ENCODE measurements around the gene SGCE. TPM values are rescaled to one million over a fixed set of nuclear protein-coding genes. Genes with fewer than 3 reads are reported as not detected.
A peak's percentile ranks its signal among the peaks of the same experiment; 100 is the strongest.

Gene SGCE
- total RNA-seq, 1 donor from 2014 or later, result 39.8 TPM

GRCh38 chr7:94633014-94633341 lies 23.0 kb downstream of the SGCE start:
- TF ChIP-seq CTCF (conservative IDR thresholded peaks at IDR 0.05), result no peak
- Mint-ChIP-seq H3K4me3 (peak overlapping the region; percentile 31), H3K36me3 (peaks cover 7% of the 10 kb centered on the region), H3K9me3 (peaks cover 8% of the 10 kb centered on the region), H3K27me3 (no peaks in the 10 kb centered on the region), H3K27ac (peak overlapping the region; percentile 76), H3K4me1 (ENCODE audit: unreplicated experiment) (peaks cover 37% of the 10 kb centered on the region)
- DNase-seq (ENCODE audit: extremely low spot score, unreplicated experiment), result no peak

DNA sequence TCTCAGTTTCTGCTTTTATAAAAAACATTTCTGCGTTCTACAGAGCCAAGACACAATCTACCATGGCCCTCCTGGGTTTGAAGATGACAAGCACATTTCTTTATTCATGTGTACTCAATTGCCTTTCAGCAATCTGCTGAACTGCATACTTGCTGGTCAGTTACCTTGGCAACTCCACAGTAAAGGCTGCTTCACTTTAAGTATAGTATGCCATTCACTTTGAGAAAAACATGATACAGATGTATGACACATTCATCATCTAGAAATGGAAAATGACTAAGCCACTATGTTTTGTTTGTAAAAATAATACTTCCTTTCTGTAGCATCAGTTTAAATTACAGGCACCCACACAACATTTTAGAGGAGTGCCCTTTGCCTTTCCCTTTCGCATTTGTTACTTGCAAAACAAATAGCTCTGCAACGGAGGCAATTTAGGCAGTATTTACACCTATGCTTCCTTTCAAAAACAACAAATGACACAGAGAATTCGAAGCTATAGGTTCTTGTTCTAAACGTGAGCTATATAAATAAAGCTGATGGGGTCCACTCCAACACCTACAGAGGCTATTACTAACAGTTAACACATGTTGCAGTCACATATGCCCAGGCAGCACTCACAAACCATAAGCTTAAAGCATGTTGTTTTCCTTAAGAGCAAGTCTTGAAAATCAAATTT lies 23.5 kb downstream of the SGCE start:
- peak overlapping the region; percentile 31 for H3K4me3 Mint-ChIP-seq
- peaks cover 4% of the 10 kb centered on the region for H3K36me3 Mint-ChIP-seq
- peaks cover 2% of the 10 kb centered on the region for H3K9me3 Mint-ChIP-seq
- no peak for DNase-seq (ENCODE audit: extremely low spot score, unreplicated experiment)
- peak overlapping the region; percentile 76 for H3K27ac Mint-ChIP-seq
- TF ChIP-seq CTCF (conservative IDR thresholded peaks at IDR 0.05), result no peak
- H3K4me1 Mint-ChIP-seq (ENCODE audit: unreplicated experiment), result peaks cover 37% of the 10 kb centered on the region
- no peaks in the 10 kb centered on the region for H3K27me3 Mint-ChIP-seq

DNA sequence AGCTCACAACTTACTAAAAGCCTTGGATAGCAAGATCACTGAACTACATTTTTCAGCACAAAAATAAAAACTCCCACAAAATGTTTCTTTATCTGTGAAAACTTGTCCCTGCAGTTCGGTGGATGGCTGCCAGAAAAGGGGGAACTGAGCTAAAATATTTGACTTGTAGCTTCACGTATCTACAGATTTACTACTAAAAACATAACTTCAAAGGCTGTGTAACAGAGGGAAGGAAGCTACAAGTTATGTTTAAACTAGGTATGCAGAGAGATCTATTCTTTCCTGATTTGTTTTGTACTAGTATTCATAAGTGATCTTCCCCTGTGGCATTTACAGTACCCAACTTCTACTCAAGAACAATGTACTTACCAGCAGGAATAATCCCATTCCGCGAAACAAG lies 25.1 kb downstream of the SGCE start:
- no peak overlapping the region for H3K4me3 Mint-ChIP-seq
- no peak for DNase-seq (ENCODE audit: extremely low spot score, unreplicated experiment)
- H3K27me3 Mint-ChIP-seq, result no peaks in the 10 kb centered on the region
- H3K4me1 Mint-ChIP-seq (ENCODE audit: unreplicated experiment), result peaks cover 37% of the 10 kb centered on the region
- H3K9me3 Mint-ChIP-seq, result no peaks in the 10 kb centered on the region
- no peak for TF ChIP-seq CTCF (conservative IDR thresholded peaks at IDR 0.05)
- no peak overlapping the region for H3K27ac Mint-ChIP-seq
- H3K36me3 Mint-ChIP-seq, result no peaks in the 10 kb centered on the region

GRCh38 chr7:94623820-94624219 lies 32.1 kb downstream of the SGCE start:
- Mint-ChIP-seq H3K9me3 (no peaks in the 10 kb centered on the region), H3K36me3 (peaks cover 3% of the 10 kb centered on the region), H3K27me3 (no peaks in the 10 kb centered on the region), H3K4me1 (ENCODE audit: unreplicated experiment) (peaks cover 5% of the 10 kb centered on the region), H3K4me3 (no peak overlapping the region), H3K27ac (no peak overlapping the region)
- no peak for DNase-seq (ENCODE audit: extremely low spot score, unreplicated experiment)
- no peak for TF ChIP-seq CTCF (conservative IDR thresholded peaks at IDR 0.05)

- no peak overlapping the region for H3K4me3 Mint-ChIP-seq
- H3K4me1 Mint-ChIP-seq (ENCODE audit: unreplicated experiment), result peaks cover 5% of the 10 kb centered on the region
- no peaks in the 10 kb centered on the region for H3K9me3 Mint-ChIP-seq
- DNase-seq (ENCODE audit: extremely low spot score, unreplicated experiment), result no peak
- no peak for TF ChIP-seq CTCF (conservative IDR thresholded peaks at IDR 0.05)
- no peaks in the 10 kb centered on the region for H3K27me3 Mint-ChIP-seq
- peaks cover 10% of the 10 kb centered on the region for H3K36me3 Mint-ChIP-seq
- H3K27ac Mint-ChIP-seq, result peak overlapping the region; percentile 47
Observed at GRCh38 chr7:94621120-94621519, 34.8 kb downstream of the SGCE start.

DNA sequence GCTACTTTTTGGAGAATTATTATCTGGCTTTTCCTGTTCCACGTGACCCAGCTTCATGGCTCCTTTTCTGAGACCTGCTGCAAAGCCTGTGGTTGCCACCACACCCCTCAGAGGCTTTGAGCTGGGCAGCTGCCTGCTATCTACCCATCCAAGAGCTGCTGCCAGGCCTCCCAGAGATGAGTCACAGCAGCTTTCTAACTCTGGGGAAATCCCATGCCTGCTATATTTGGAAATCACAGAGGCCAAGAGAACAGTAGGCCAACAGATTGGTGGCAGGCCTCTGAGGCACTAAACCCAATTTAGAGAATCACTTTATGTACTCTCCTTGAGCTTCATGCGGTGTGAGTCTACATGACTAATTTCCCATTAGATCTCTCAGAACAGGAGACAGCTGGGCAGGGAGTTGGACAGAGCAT lies 35.2 kb downstream of the SGCE start:
- no peak for TF ChIP-seq CTCF (conservative IDR thresholded peaks at IDR 0.05)
- Mint-ChIP-seq H3K4me1 (ENCODE audit: unreplicated experiment) (peaks cover 5% of the 10 kb centered on the region), H3K27me3 (no peaks in the 10 kb centered on the region), H3K4me3 (no peak overlapping the region), H3K36me3 (peaks cover 13% of the 10 kb centered on the region), H3K27ac (peak overlapping the region; percentile 47), H3K9me3 (no peaks in the 10 kb centered on the region)
- DNase-seq (ENCODE audit: extremely low spot score, unreplicated experiment), result no peak
